Parathyroid adenoma (tissue), 2 donors: ENCODE measurements around the gene CDC14B.
"Not testable (repeated sequence)": the region's sequence is repeated elsewhere in the genome, so short reads cannot be mapped to it uniquely, and the experiment has no call there.

Source experiments
- H2AFZ ChIP-seq: fragments of 300-600 bp; sonication (generic); one replicate; pipeline ENCODE4 v1.7.0; 2017; ENCODE audit warnings: antibody characterized with exemption, mild to moderate bottlenecking
- H3K27ac ChIP-seq: fragments of 300-600 bp; sonication (generic); one replicate; pipeline ENCODE4 v1.7.0; 2017
- H3K27me3 ChIP-seq: fragments of 300-600 bp; sonication (generic); one replicate; pipeline ENCODE4 v1.7.0; 2017; ENCODE audit warnings: low read length; ENCODE audit not compliant: control insufficient read depth, insufficient read depth
- H3K36me3 ChIP-seq: fragments of 300-600 bp; sonication (generic); one replicate; pipeline ENCODE4 v1.7.0; 2017; ENCODE audit warnings: low read length; ENCODE audit not compliant: control insufficient read depth, insufficient read depth
- H3K4me1 ChIP-seq: fragments of 300-600 bp; sonication (generic); one replicate; pipeline ENCODE4 v1.7.0; 2017; ENCODE audit warnings: control low read depth
- H3K4me2 ChIP-seq: fragments of 300-600 bp; sonication (generic); one replicate; pipeline ENCODE4 v1.7.0; 2017; ENCODE audit warnings: low read length
- H3K4me3 ChIP-seq: fragments of 300-600 bp; sonication (generic); one replicate; pipeline ENCODE4 v1.7.0; 2017; ENCODE audit warnings: low read depth, low read length
- H3K79me2 ChIP-seq: fragments of 300-600 bp; sonication (generic); one replicate; pipeline ENCODE4 v1.7.0; 2017; ENCODE audit warnings: control low read depth
- H3K9ac ChIP-seq: fragments of 300-600 bp; sonication (generic); one replicate; pipeline ENCODE4 v1.7.0; 2017; ENCODE audit warnings: mild to moderate bottlenecking
- H3K9me3 ChIP-seq: fragments of 300-600 bp; sonication (generic); one replicate; pipeline ENCODE4 v1.7.0; 2017; ENCODE audit warnings: low read length; ENCODE audit not compliant: control insufficient read depth
- CTCF ChIP-seq: fragments of 300-600 bp; sonication (generic); IDR thresholded peaks from one replicate; pipeline ENCODE4 v1.7.0; 2017; ENCODE audit warnings: antibody characterized with exemption, mild to moderate bottlenecking
- donor health status: primary hyperparathyroidism.

The CDC14B gene

GRCh38 chr9:96551403-96551802 lies 68.2 kb downstream of the CDC14B start:
- H3K27me3 ChIP-seq, result no peaks in the 10 kb centered on the region
- no peaks in the 10 kb centered on the region for H3K9me3 ChIP-seq
- H3K27ac ChIP-seq, result no peak overlapping the region
- no peaks in the 10 kb centered on the region for H3K4me1 ChIP-seq
- no peaks in the 10 kb centered on the region for H3K36me3 ChIP-seq
- no peak for TF ChIP-seq CTCF
- no peaks in the 10 kb centered on the region for H3K79me2 ChIP-seq
- H2AFZ ChIP-seq, result no peak overlapping the region
- no peak overlapping the region for H3K9ac ChIP-seq
- no peak overlapping the region for H3K4me2 ChIP-seq
- no peak overlapping the region for H3K4me3 ChIP-seq

- no peak for TF ChIP-seq CTCF
Measured at GRCh38 chr9:96550659-96551058, 69.0 kb downstream of the CDC14B start.

GRCh38 chr9:96543131-96543530 lies 76.5 kb downstream of the CDC14B start:
- not testable (repeated sequence) for H3K27me3 ChIP-seq, H2AFZ ChIP-seq, H3K4me2 ChIP-seq, H3K4me1 ChIP-seq, H3K4me3 ChIP-seq, H3K79me2 ChIP-seq, H3K9me3 ChIP-seq, H3K27ac ChIP-seq, H3K9ac ChIP-seq, H3K36me3 ChIP-seq

More at GRCh38 chr9:96550659-96551058, 69.0 kb downstream of the CDC14B start:
- H3K9me3 ChIP-seq, result no peaks in the 10 kb centered on the region
- no peak overlapping the region for H3K4me3 ChIP-seq
- H3K9ac ChIP-seq, result no peak overlapping the region
- H3K36me3 ChIP-seq, result no peaks in the 10 kb centered on the region
- no peaks in the 10 kb centered on the region for H3K79me2 ChIP-seq
- H2AFZ ChIP-seq, result no peak overlapping the region
- H3K27me3 ChIP-seq, result no peaks in the 10 kb centered on the region
- no peaks in the 10 kb centered on the region for H3K4me1 ChIP-seq
- no peak overlapping the region for H3K27ac ChIP-seq
- no peak overlapping the region for H3K4me2 ChIP-seq

- H3K27ac ChIP-seq, result no peak overlapping the region
- no peak overlapping the region for H2AFZ ChIP-seq
- no peak overlapping the region for H3K9ac ChIP-seq
- H3K9me3 ChIP-seq, result no peaks in the 10 kb centered on the region
- H3K79me2 ChIP-seq, result no peaks in the 10 kb centered on the region
- no peaks in the 10 kb centered on the region for H3K36me3 ChIP-seq
- H3K4me1 ChIP-seq, result no peaks in the 10 kb centered on the region
- H3K27me3 ChIP-seq, result no peaks in the 10 kb centered on the region
- no peak overlapping the region for H3K4me3 ChIP-seq
- TF ChIP-seq CTCF, result no peak
- H3K4me2 ChIP-seq, result no peak overlapping the region
Measured at GRCh38 chr9:96540106-96540505, 79.5 kb downstream of the CDC14B start.

GRCh38 chr9:96532173-96532572 lies 87.5 kb downstream of the CDC14B start:
- no peaks in the 10 kb centered on the region for H3K36me3 ChIP-seq
- no peaks in the 10 kb centered on the region for H3K9me3 ChIP-seq
- no peak overlapping the region for H3K9ac ChIP-seq
- H3K4me2 ChIP-seq, result no peak overlapping the region
- no peaks in the 10 kb centered on the region for H3K27me3 ChIP-seq
- H3K79me2 ChIP-seq, result no peaks in the 10 kb centered on the region
- no peak overlapping the region for H3K4me3 ChIP-seq
- no peak overlapping the region for H2AFZ ChIP-seq
- H3K27ac ChIP-seq, result no peak overlapping the region
- no peaks in the 10 kb centered on the region for H3K4me1 ChIP-seq
- no peak for TF ChIP-seq CTCF
